H1 (cell line): ENCODE results near the gene PIAS2.

Experiments
- BRCA1 ChIP-seq: IDR thresholded peaks from 2 replicates; pipeline ENCODE4 v1.6.1; 2012; ENCODE audit warnings: low read depth, low read length, improper control_type of control experiment
- CEBPB ChIP-seq: IDR thresholded peaks from 2 replicates; pipeline ENCODE4 v1.6.1; 2012; ENCODE audit warnings: low read depth, low read length
- EZH2 ChIP-seq: fragments of 200-600 bp; sonication (generic); IDR thresholded peaks from 2 replicates; pipeline ENCODE4 v1.7.1; 2012; ENCODE audit warnings: low read depth, mild to moderate bottlenecking, moderate library complexity, low read length, inconsistent platforms; ENCODE audit not compliant: severe bottlenecking
- HDAC6 ChIP-seq: IDR thresholded peaks from one replicate; pipeline ENCODE4 v1.7.1; 2012; ENCODE audit warnings: low read depth, mild to moderate bottlenecking, inconsistent platforms, low read length, moderate library complexity
- NANOG ChIP-seq: IDR thresholded peaks from 2 replicates; pipeline ENCODE4 v1.6.1; 2011; ENCODE audit warnings: low read length, low read depth, mild to moderate bottlenecking, inconsistent platforms; ENCODE audit not compliant: insufficient read depth, poor library complexity, severe bottlenecking
- POLR2A ChIP-seq, 2 experiments: IDR thresholded peaks; 1 replicate in 1 of 2; 2 replicates in 1 of 2; pipeline ENCODE4 v1.6.1; 2011; ENCODE audit warnings: low read depth in 2 of 2, low read length in 2 of 2, mild to moderate bottlenecking in 2 of 2; ENCODE audit errors: control extremely low read depth in 1 of 2
- POLR2AphosphoS5 ChIP-seq: IDR thresholded peaks from 2 replicates; pipeline ENCODE4 v1.6.1; 2011; ENCODE audit warnings: low read depth, low read length
- RAD21 ChIP-seq, 2 experiments: IDR thresholded peaks in 1 of 2; conservative IDR thresholded peaks in 1 of 2; 2 replicates each; pipeline ENCODE4 v1.6.1; 2011; ENCODE audit warnings: low read depth in 2 of 2, low read length in 2 of 2, improper control_type of control experiment in 1 of 2, inconsistent platforms in 1 of 2, mild to moderate bottlenecking in 1 of 2, moderate library complexity in 1 of 2
- SIX5 ChIP-seq: IDR thresholded peaks from 2 replicates; pipeline ENCODE4 v1.6.1; 2011; ENCODE audit warnings: mild to moderate bottlenecking, low read depth, low read length
- SP1 ChIP-seq: IDR thresholded peaks from 2 replicates; pipeline ENCODE4 v1.6.1; 2011; ENCODE audit warnings: low read depth, low read length
- ZNF274 ChIP-seq: IDR thresholded peaks from 2 replicates; pipeline ENCODE4 v1.7.0; 2012; ENCODE audit warnings: low read length, borderline replicate concordance; ENCODE audit errors: extremely low read depth
- TF ChIP-seq, protein P1 (sequence below), 3 experiments: IDR thresholded peaks; 1 replicate in 2 of 3; 2 replicates in 1 of 3; pipeline versions ENCODE4 v1.5.1 to v1.6.1; 2011; ENCODE audit warnings: low read length in 3 of 3, mild to moderate bottlenecking in 3 of 3, inconsistent platforms in 2 of 3, low read depth in 1 of 3, moderate library complexity in 1 of 3; ENCODE audit not compliant: insufficient read depth in 1 of 3; ENCODE audit errors: control extremely low read depth in 1 of 3
- TF ChIP-seq, protein P2 (sequence below): IDR thresholded peaks from 2 replicates; pipeline ENCODE4 v1.6.1; 2012; ENCODE audit warnings: low read length, inconsistent platforms

DNA sequence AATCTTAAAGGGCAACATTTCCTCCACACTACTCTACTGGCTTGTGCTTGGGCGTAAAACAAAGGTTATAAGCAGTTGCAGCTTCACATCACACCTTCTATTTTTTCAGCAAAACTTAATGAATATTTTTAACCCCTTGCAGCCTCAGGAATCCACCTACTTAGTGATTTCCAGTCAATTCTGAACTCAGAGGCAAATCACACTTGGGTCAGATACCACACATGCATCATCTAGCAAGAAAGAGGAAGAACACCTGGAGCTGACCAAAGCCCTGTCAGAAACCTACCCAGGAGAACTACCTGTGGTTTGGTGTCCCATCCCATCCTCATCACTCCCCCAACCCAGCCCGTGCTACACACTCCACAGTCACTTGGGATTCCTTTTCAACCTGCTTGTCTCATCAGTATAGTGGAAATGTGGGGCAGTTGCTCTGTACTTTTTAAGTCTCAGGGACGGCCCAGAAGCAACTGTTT is 25.5 kb downstream of the PIAS2 start:
- TF ChIP-seq, protein P1, sequence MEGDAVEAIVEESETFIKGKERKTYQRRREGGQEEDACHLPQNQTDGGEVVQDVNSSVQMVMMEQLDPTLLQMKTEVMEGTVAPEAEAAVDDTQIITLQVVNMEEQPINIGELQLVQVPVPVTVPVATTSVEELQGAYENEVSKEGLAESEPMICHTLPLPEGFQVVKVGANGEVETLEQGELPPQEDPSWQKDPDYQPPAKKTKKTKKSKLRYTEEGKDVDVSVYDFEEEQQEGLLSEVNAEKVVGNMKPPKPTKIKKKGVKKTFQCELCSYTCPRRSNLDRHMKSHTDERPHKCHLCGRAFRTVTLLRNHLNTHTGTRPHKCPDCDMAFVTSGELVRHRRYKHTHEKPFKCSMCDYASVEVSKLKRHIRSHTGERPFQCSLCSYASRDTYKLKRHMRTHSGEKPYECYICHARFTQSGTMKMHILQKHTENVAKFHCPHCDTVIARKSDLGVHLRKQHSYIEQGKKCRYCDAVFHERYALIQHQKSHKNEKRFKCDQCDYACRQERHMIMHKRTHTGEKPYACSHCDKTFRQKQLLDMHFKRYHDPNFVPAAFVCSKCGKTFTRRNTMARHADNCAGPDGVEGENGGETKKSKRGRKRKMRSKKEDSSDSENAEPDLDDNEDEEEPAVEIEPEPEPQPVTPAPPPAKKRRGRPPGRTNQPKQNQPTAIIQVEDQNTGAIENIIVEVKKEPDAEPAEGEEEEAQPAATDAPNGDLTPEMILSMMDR (IDR thresholded peaks at IDR 0.05; ENCODE audit: control extremely low read depth in 1 of 3, insufficient read depth in 1 of 3, low read depth in 1 of 3, low read length in 3 of 3), result no peak
- TF ChIP-seq SP1 (no peak), POLR2A (IDR thresholded peaks at IDR 0.05; ENCODE audit: control extremely low read depth in 1 of 2, low read depth in 2 of 2, low read length in 2 of 2) (no peak), CEBPB (no peak), NANOG (no peak), RAD21 (IDR thresholded peaks at IDR 0.05 in 1 of 2, conservative IDR thresholded peaks at IDR 0.05 in 1 of 2; ENCODE audit: low read depth in 2 of 2, low read length in 2 of 2) (no peak), EZH2 (no peak), BRCA1 (no peak), ZNF274 (no peak), POLR2AphosphoS5 (no peak), SIX5 (no peak), HDAC6 (no peak)
- TF ChIP-seq, protein P2, sequence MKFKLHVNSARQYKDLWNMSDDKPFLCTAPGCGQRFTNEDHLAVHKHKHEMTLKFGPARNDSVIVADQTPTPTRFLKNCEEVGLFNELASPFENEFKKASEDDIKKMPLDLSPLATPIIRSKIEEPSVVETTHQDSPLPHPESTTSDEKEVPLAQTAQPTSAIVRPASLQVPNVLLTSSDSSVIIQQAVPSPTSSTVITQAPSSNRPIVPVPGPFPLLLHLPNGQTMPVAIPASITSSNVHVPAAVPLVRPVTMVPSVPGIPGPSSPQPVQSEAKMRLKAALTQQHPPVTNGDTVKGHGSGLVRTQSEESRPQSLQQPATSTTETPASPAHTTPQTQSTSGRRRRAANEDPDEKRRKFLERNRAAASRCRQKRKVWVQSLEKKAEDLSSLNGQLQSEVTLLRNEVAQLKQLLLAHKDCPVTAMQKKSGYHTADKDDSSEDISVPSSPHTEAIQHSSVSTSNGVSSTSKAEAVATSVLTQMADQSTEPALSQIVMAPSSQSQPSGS, result no peak
